A549 (cell line): ENCODE results near the gene ZDHHC23.

Experiments
- CHD2 ChIP-seq: fragments of 150-350 bp; IDR thresholded peaks from 2 replicates; pipeline ENCODE4 v1.6.1; 2014; ENCODE audit warnings: low read length; ENCODE audit not compliant: partially characterized antibody
- ELK1 ChIP-seq: fragments of 150-350 bp; IDR thresholded peaks from 2 replicates; pipeline ENCODE4 v1.6.1; 2014; ENCODE audit warnings: low read depth, mild to moderate bottlenecking, low read length
- EP300 ChIP-seq, 2 experiments: fragments of >200 bp; sonication (Bioruptor Twin); formaldehyde crosslinking; IDR thresholded peaks; 2 replicates in 1 of 2; 3 replicates in 1 of 2; pipeline ENCODE4 v1.6.1; 2016 to 2017
- FOSL2 ChIP-seq, 2 experiments: fragments of 450-650 bp in 1 of 2; fragments of >200 bp in 1 of 2; sonication (Bioruptor Twin) in 1 of 2; formaldehyde crosslinking; IDR thresholded peaks; 2 replicates each; pipeline versions ENCODE4 v1.5.0 to v1.6.1; 2016 to 2020; ENCODE audit warnings: mild to moderate bottlenecking in 1 of 2, moderate library complexity in 1 of 2
- HES2 ChIP-seq: fragments of >200 bp; sonication (Bioruptor Twin); formaldehyde crosslinking; IDR thresholded peaks from 2 replicates; pipeline ENCODE4 v1.6.1; 2016
- KDM1A ChIP-seq: fragments of 200-600 bp; sonication (generic); IDR thresholded peaks from 2 replicates; pipeline ENCODE4 v1.6.1; 2016; ENCODE audit warnings: low read depth, mild to moderate bottlenecking
- KDM5A ChIP-seq: fragments of 200-600 bp; sonication (generic); IDR thresholded peaks from 2 replicates; pipeline ENCODE4 v1.6.1; 2016; ENCODE audit warnings: antibody characterized with exemption, mild to moderate bottlenecking
- NR3C1 ChIP-seq: fragments of >200 bp; sonication (Bioruptor Twin); formaldehyde crosslinking; IDR thresholded peaks from 3 replicates; pipeline ENCODE4 v1.6.1; 2017
- POLR2A ChIP-seq: IDR thresholded peaks from 2 replicates; pipeline ENCODE4 v1.6.1; 2012; ENCODE audit warnings: mild to moderate bottlenecking, low read length
- RCOR1 ChIP-seq: fragments of 150-350 bp; IDR thresholded peaks from 2 replicates; pipeline ENCODE4 v1.6.1; 2014; ENCODE audit warnings: antibody characterized with exemption, low read length, low read depth
- REST ChIP-seq: fragments of 200-600 bp; sonication (generic); IDR thresholded peaks from 2 replicates; pipeline ENCODE4 v1.6.1; 2016; ENCODE audit warnings: antibody characterized with exemption, mild to moderate bottlenecking, moderate library complexity
- RFX5 ChIP-seq: fragments of 450-650 bp; IDR thresholded peaks from 2 replicates; pipeline ENCODE4 v1.7.1; 2014; ENCODE audit warnings: antibody characterized with exemption, mild to moderate bottlenecking, moderate library complexity
- TF ChIP-seq, protein P1 (sequence below): fragments of >200 bp; sonication (Bioruptor Twin); formaldehyde crosslinking; IDR thresholded peaks from 3 replicates; pipeline ENCODE4 v1.5.1; 2016
- TF ChIP-seq, protein P2 (sequence below): fragments of >200 bp; sonication (Bioruptor Twin); formaldehyde crosslinking; IDR thresholded peaks from 3 replicates; pipeline ENCODE4 v1.6.1; 2016

DNA sequence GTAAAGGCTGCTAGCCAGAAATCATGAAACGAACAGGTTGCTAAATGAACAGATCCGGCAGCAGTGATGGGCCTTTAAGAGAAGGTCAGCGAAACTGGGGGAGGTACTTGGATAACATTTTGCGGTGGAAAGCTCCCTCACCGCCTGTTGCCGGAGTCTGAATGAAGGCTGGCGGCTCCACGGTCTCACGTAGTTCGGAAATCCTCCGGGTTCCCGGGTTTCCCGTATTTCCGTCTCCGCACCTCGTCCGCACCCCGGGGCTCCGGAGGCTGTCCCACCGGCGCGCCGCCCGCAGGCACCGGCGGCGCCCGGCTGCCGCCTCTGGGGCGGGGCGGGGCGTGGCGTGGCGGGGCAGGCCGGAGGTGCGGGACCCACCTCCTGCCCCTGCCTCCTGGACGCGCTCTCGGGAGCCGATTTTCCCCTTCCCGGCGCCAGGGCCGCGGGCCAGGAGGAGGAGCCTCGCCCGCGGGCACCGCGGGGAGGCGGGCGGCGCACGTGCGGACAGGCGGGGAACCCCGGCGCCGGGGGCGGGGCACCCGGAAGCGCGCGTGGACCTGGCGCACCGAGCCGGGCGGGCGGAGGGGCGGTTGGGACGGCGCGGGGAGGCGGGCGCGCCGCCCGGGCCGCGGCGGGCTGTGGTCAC lies at the start of gene ZDHHC23:
- TF ChIP-seq, protein P1, sequence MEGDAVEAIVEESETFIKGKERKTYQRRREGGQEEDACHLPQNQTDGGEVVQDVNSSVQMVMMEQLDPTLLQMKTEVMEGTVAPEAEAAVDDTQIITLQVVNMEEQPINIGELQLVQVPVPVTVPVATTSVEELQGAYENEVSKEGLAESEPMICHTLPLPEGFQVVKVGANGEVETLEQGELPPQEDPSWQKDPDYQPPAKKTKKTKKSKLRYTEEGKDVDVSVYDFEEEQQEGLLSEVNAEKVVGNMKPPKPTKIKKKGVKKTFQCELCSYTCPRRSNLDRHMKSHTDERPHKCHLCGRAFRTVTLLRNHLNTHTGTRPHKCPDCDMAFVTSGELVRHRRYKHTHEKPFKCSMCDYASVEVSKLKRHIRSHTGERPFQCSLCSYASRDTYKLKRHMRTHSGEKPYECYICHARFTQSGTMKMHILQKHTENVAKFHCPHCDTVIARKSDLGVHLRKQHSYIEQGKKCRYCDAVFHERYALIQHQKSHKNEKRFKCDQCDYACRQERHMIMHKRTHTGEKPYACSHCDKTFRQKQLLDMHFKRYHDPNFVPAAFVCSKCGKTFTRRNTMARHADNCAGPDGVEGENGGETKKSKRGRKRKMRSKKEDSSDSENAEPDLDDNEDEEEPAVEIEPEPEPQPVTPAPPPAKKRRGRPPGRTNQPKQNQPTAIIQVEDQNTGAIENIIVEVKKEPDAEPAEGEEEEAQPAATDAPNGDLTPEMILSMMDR: no peak
- TF ChIP-seq POLR2A (peak; percentile 28; the same call in 1 of the 2 replicates), HES2 (no peak), EP300 (IDR thresholded peaks at IDR 0.05) (no peak), NR3C1 (no peak), RFX5 (no peak), KDM1A (no peak), RCOR1 (no peak), CHD2 (no peak), FOSL2 (IDR thresholded peaks at IDR 0.05) (no peak), FOSL2 (CRISPR knock-in tag; IDR thresholded peaks at IDR 0.05) (no peak), KDM5A (no peak), ELK1 (no peak), REST (no peak)
- TF ChIP-seq, protein P2, sequence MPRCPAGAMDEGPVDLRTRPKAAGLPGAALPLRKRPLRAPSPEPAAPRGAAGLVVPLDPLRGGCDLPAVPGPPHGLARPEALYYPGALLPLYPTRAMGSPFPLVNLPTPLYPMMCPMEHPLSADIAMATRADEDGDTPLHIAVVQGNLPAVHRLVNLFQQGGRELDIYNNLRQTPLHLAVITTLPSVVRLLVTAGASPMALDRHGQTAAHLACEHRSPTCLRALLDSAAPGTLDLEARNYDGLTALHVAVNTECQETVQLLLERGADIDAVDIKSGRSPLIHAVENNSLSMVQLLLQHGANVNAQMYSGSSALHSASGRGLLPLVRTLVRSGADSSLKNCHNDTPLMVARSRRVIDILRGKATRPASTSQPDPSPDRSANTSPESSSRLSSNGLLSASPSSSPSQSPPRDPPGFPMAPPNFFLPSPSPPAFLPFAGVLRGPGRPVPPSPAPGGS: no peak
